Stimulated activated CD8-positive, alpha-beta memory T cell treated with anti-CD3 and anti-CD28 coated beads, Interleukin-4, amount 100 ng/mL, for 48 hours (primary cell): ENCODE data around the gene NEFH.
A peak's percentile ranks its signal among the peaks of the same experiment; 100 is the strongest.

ENCODE experiments used
- DNase-seq: peaks from one replicate; pipeline ENCODE4 v3.0.0-alpha.2; 2020

The NEFH gene

GRCh38 chr22:29509815-29510214 is 29.8 kb downstream of the NEFH start:
- no peak for DNase-seq

GRCh38 chr22:29510542-29510941 is 30.5 kb downstream of the NEFH start:
- DNase-seq = no peak

- DNase-seq = no peak
These were observed 31.3 kb downstream of the NEFH start for GRCh38 chr22:29511126-29511862.

DNA sequence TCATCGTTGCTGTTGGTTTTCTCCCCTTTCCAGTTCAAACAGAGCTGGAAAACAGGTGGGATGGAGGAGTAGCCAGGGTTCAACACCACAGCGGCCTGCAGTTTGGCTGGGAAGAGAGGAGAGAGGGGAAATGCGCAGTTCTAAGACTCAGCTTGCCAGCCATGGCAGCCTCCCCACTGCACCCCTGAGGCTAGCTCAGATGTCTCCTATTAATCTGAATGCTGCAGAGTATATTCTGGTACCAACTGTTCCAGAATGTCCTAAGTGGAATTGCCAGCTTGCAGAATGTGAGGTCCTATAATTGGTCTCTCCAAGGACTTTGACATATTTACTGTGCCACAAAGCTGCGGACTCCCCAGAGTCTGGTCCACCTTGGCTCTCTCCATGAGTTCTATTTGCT is 32.0 kb downstream of the NEFH start:
- DNase-seq = no peak

- DNase-seq = no peak
These were observed 37.3 kb downstream of the NEFH start for GRCh38 chr22:29517215-29517908.

DNA sequence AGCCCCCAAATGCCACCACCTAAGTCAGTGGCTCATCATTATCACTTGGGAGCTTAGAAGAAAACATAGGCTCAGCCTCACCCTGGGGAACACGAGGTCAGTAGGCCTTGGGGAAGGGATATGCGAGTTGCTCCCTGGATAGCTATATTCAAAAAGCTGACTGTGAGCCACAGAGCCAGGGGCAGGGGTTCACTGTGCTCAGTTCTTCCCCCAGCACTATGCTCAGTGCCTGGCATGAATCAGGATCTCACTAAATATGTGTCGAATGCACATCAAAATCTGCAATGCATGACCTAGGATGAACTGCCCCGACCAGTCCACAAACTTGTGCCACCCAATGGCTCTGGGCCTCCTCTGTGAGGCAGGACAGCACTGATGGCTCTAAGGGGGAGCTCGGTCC is 38.4 kb downstream of the NEFH start:
- no peak for DNase-seq

DNA sequence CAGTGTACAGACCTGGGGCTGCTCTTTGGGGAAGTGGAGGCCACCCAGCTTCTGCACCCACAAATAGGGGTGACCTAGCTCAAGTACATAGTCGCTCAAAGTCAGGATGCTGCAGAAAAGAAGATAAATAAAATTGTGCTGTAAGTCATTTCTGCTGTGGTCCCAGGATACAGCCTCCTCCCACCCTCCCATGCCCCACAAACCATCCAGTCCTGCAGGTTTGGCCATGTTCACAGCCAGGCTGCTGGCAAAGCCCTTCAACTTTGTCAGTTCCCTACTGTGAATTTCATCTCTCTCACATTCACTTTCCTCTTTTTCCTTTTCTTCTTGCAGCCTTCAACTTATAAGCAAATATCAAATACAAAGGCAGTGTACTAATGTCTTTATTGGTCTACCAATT is 40.0 kb downstream of the NEFH start:
- DNase-seq = no peak

DNA sequence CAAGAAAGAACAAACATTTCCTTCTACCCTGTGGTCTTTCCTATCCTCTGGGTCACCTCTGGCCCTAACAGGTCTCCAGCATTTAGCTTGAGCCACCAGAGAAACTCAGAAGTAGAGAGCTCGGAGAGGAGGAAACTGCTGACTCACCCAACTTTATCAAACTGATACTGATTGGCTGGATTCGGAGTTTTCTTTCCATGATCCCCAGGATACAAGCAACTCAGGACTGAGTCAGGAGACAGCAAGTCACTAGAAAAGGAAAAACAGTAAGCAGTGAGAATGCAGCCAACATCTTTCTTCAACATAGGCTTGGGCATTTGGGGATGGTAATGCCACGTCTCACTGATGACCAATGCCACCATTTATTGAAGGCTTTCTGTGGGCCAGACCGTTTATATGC is 40.8 kb downstream of the NEFH start:
- DNase-seq = no peak

DNA sequence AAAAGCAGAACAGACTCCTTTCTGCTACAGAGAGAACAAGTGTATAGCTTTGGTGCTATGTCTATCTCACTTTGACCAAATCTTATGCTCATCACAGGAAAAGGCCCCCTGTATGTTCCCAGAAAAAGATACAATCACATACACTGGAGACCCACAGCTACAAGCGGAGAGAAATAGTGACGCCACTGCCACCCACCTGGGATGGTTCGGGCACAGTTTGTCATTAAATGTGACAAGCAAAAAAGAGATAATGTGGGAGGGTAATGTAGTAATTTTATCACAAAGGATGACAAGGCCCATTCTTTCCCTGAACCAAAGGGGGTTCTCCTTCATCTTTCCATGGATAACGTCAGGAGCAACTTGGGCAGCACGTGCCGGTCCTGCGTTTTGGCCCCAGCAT is 41.5 kb downstream of the NEFH start:
- DNase-seq = no peak

- DNase-seq = no peak
These were observed 43.7 kb downstream of the NEFH start for GRCh38 chr22:29523761-29524160.

DNA sequence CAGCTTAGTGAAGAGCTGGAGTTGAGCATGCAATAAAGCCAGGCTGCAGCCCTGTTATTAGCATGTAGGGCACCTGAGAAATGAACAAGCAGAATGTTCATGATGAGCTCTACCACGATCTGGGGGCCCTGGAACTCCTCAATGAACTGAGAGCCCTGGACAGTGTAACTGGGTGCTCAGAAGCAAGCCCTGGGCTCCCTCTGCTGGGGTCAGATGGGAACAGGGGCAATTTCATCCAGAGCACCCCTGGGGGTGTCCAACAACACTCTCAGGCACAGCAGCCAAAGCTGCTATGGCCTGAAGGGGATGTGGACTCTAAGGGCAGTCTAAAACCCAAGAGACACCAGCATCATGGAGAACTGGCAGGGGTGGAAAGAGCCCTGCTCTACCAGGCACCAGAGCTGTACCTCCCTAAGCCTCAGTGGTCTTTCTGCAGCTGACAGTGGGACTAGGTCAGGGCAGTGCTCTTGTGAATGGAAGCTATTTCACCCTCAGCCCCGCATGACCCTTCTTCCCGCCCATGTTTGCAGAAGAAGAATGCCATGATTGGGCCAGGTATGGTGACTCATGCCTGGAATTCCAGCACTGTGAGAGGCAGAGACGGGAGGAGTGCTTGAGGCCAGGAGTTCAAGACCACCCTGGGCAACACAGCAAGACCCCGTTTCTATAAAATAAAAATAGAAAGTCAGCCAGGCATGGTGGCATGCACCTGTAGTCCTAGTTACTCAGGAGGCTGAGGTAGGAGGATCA is 44.6 kb downstream of the NEFH start:
- peak; percentile 29 for DNase-seq

GRCh38 chr22:29528144-29528543 is 48.1 kb downstream of the NEFH start:
- no peak for DNase-seq

DNA sequence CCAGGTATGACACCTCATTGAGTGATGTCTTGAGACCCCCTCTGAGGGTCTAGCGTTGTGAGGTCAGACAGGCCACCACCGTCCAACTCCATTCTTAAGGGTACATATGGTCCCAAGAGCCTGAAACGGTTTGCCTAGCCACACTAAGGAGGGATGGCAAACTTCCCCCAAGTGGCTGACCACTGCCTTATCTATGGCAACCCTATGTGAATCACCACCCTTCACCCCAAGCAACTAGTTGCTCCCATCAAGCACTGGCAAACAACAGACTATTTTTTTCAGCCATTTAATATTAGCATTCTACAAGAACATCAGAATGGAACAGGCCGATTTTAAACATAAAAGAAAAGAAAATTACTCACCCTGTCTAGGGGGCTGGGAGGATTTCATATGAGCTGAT is 50.7 kb downstream of the NEFH start:
- no peak for DNase-seq

GRCh38 chr22:29531419-29531818 is 51.4 kb downstream of the NEFH start:
- DNase-seq = no peak

DNA sequence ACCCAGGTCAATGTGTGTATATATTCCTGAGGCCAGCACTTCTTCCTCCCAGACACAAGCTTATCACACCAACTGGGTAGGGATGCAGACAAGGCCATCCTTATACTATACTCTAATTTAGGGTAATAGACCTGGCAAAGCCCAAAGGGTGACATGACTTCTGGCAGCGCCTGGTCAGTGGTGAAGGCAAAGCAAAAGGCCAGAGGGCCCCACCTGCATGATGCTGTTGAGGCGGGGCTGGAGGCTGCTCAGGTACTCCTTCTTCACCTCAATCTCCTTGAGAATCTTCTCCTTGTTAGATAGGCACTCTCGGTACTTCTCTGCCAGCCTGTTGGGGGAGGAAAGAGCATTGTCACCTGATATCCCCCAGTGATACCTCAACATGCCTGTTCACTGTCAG is 56.4 kb downstream of the NEFH start:
- DNase-seq = no peak

DNA sequence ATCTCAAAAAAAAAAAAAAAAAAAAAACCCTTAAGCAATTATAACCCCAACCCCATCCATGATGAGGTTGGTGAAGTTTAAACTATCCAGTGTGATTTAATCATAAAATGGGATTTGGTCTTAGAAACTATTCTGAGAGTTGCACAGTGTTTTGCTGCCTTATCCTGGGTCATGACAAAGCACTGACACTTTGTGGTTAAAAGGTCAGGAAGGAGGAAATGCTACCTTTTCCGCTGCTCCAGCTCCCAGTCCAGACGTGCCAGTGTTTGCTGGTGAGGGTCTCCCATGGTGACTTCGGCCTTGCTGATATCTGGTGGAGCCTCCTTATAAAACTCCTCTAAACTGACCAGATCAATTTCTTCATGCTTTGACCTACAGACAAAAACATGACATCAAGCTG is 59.1 kb downstream of the NEFH start:
- no peak for DNase-seq
